NCI-H2029 treated with DMSO at 0.1 percent for 48 hours (cell line): Measurements from ENCODE around the gene HLA-DRA.

ENCODE experiments used
- DNase-seq: peaks from one replicate; lab custom pipeline; 2025; lab: John Stamatoyannopoulos, UW

The HLA-DRA gene

DNA sequence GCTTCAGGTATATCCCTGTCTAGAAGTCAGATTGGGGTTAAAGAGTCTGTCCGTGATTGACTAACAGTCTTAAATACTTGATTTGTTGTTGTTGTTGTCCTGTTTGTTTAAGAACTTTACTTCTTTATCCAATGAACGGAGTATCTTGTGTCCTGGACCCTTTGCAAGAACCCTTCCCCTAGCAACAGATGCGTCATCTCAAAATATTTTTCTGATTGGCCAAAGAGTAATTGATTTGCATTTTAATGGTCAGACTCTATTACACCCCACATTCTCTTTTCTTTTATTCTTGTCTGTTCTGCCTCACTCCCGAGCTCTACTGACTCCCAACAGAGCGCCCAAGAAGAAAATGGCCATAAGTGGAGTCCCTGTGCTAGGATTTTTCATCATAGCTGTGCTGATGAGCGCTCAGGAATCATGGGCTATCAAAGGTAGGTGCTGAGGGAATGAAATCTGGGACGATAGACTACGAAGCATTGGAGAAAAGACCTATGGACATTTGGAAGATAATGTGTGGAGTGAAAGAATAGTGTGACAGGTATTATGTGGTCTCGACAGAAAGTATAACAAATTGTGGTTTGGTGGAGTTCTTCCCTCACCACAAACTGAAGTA is at the start of gene HLA-DRA:
HLA-DRA (plus strand) TSS at position 286 of the 613 bp plus-strand sequence; CDS start at position 350, 64 bp downstream.
- no peak for DNase-seq

DNA sequence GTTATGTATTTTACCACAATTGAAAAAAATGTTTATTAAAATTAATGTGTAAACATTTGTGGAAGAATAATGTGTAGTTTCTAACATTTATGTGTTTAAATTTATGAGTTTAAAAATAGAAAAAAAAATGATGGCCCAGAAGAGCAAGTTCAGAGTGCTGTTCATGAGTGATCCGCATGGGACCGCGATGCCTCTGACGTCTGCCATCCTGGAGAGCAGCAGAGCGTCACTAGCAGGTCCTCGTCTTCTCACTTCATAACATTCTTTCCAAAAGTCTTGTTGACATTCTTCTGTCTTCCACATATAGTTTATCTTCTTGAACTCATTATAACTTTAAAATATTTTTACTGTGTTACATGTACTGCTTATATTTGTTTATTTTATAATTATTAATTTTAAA is 48.2 kb upstream of the HLA-DRA start:
- DNase-seq: no peak

DNA sequence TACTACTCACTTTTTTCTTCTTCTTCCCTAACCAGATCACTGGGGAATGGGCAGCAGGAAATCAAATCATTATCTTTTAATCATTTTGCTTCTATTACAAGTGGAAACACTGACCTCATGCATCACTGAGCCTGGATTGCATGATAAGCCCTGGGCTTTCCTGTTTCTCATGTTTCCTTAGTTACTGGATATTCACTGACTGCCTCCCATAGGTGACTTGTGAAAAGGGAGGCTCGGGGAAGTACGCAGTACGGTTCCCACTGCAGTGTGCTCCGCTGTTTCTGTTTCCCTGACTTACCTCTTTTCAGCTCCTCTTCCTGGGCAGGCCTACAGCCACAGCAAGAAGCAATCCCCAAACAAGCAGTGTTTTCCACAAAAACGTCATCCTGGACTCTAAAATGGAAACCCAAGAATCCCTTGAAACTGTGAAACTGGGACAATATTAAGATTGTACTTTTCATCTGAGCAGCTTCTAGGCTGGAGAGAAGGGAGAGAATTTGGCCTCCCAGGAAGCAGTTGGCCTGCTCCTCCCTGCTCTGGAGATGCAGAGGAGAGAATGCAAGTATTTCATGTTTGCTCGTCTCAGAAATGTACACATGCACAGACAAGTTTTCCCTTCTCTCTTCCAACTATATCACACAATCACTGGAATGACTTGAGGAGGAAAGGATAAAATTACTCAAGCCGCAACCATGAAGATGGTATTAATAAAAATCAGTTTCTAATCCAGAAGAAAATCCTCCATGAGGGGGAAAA is 45.8 kb upstream of the HLA-DRA start:
- DNase-seq: no peak

DNA sequence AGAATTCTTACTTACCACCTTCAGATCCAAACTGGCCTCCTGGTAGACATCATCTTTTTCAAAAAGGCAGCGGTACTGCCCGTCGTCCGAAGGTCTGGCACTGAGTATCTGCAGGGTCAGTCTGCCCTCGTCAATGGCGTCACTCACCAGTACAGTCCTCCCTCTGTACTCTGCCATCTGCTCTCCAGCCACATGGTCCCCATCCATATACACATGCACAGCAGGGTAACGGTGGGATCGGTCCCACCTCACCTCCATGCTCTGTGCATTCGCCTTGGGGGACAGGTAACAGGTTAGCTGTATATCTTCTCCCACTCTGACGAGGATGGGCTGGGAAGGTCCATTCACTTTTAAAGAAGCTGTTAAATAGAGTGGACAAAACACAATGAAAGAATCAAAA is 43.7 kb upstream of the HLA-DRA start:
- no peak for DNase-seq

DNA sequence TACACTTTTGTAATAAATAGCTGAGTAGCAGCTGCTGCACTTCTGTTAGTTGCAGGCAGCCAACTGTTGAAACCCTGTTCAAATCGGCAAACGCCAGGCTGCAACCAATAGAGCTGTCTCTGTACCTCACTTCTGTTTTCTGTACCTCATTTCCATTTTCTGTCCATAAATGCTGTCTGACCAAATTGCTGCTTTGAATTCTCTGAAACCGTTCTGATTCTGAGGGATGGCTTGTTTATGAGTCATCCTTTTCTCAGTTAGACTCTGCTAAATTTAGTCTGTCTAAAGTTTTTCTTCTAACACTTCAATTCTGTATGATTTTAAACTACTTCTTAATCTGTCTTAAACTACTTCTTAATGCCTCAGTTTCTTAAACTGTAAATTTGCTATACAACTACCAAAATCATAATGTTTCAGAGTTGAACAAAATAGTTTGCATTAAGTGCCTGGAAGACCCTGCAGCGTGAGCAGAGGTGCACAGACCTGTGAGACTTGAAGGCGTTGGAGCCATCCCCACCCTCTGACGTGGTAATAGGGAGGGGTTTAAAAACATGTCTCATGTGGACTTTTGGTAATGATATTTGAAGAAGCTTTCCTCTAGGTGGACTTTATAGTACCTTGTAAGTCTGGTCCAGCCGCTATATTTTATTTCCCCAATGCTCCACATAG is 42.3 kb upstream of the HLA-DRA start:
- no peak for DNase-seq

DNA sequence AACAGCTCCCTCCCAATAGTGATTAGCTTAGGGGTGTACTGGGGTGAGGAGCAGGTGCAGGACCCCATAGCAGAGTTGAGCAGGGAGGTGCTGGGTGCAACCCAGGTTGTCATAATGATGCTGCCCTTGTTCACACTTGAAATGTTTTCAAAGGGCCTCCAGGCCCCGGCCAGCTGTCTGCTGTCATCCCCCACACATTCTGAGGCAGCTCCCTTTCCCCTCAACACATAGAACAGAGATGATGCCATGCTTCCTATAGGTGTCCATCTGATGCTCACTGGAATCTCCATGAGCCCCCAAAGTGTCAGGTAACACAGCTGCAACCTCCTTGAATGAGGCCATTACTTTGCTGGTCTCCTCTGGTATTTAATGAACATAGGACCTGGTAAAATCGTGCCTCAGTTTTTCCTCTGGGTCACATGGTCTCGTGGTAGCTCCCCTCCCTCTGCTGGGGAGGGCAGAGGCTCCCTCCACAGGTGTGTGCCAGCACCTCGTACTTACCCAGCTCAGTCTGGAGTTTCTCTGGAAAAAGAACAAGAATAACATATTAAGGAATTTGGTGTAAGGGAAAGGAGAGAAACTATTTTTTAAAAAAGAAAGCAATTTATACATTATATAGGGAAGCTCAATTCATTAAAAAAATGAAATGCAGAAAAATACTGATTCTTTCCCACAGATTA is 38.3 kb upstream of the HLA-DRA start:
- DNase-seq: no peak

DNA sequence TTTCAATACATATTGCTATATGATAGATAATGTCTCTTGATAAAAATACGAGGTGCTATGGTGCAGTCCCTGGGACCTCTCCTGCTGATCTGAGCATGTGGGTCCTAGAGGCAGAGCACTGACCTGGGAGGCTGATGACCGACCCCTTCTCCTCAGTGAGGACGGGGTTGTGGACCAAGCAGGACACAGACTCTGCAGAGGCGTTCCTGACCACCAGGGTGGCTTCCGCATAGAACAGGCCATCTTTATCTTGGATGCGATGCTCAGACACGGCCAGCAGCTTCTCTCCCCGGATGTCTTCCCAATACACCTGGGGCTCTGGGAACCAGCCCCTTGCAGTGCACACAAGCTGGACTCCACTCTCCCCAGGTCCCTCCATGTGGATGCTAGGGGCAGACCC is 36.9 kb upstream of the HLA-DRA start:
- no peak for DNase-seq

DNA sequence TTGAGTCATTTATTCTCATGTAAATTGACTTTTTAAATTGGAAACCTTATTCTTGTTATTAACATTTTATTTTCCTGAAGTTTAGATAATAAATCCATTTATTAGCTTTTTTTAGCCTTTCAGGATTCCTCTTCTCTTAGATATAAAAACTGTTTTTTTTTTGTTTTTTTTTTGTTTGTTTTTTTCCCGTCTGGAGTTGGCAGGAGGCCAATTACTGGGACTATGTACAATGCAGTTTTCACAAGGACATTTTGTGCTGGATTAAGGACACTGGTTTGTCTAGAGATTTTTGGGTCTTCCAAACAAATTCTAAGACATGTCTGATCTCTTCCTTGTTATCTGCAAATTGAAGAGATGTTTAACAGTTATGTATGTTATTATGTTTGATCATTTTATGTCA is 34.0 kb upstream of the HLA-DRA start:
- no peak for DNase-seq

DNA sequence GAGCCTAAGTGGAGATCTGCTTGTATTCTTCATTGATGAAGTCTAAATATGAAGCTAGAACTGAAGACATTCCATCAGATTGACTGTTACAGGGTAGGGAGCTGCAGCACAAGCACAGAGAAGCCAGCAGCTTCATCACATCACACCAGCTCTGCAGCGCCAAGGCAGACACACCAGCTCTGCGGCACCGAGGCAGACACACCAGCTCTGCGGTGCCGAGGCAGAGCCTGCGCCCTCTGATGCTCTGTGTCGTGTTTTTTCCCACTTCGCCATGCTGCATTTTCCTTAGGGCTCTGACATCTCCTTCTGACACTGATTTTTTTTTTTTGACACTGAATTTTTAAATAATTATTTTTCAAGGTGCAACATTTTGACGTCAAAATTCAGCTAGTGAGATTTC is 33.5 kb upstream of the HLA-DRA start:
- DNase-seq: no peak

DNA sequence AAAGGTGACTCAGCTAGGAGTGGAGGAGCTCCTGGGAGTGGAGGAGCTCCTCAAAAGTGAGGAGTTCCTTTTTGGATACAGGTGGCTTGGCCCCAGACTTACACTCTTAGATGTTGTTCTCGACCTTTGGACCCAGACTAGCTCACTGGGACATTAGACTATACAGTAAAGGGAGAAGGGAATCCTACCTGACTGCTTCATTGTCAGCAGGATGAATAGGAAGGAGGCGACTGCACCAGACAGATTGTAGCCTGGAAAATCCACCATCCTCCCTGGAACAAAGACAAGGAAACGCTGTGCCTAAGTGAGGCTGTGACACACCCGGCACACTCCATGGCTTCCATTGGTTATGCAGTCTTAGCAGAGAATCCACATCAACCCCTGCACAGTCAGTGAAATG is 32.8 kb upstream of the HLA-DRA start, which contains the start of gene BTNL2:
BTNL2 (minus strand) TSS at position 325 of the 400 bp plus-strand sequence; CDS start at position 267, 58 bp downstream.
- DNase-seq: no peak

DNA sequence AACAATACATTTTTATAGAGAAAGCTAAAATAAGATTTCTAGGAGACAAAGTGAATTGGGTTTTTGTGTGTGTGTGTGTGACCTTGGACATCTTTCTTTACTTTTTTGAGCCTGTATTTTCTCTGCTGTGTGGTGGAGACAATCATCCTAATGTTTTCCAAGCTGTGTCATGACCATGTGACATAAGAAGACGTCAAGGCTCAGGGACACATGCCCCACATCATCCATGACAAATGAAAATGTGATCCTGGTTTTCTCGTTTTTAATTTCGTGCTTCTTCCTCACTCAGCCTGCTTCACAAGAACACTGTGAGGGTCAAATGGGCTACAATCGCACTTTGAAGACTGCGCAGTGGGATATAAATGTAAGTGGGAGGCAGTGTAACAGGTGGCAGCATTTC is 28.8 kb upstream of the HLA-DRA start:
- DNase-seq: no peak

DNA sequence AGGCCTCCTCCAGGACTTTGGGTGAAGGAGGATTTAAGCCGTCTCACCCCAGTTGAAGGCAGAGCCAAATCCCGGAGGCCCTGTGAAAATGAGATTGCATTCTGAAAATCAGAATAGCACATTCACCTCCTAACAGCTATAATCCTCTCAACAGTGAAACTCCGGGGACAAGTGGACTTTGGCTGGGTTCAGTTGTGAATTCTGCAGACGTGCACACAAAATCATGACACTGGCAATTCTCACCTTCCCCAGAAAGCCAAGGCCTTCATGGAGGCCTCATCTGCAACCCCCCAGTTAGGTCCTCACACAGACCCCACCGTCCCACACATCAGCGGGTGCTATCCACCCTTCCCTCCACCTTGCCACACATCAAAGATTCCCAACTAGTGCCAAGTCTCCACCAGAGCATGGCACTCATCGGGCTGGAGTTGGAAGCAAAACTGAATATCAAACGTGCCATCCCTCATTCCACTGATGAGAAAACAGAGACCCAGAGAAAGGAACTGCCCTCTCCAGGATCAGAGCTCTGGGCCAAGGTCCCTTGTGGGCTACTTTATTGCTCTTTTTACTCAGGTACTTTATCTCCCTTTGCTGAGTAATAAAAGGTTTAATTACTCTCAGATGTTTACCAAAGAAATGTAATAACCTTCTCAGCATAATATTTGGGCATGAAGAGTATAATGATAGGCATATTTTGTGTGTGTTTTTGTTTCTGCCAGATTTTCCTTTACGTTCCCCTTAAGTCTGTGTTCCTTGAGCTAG is 27.9 kb upstream of the HLA-DRA start:
- no peak for DNase-seq

DNA sequence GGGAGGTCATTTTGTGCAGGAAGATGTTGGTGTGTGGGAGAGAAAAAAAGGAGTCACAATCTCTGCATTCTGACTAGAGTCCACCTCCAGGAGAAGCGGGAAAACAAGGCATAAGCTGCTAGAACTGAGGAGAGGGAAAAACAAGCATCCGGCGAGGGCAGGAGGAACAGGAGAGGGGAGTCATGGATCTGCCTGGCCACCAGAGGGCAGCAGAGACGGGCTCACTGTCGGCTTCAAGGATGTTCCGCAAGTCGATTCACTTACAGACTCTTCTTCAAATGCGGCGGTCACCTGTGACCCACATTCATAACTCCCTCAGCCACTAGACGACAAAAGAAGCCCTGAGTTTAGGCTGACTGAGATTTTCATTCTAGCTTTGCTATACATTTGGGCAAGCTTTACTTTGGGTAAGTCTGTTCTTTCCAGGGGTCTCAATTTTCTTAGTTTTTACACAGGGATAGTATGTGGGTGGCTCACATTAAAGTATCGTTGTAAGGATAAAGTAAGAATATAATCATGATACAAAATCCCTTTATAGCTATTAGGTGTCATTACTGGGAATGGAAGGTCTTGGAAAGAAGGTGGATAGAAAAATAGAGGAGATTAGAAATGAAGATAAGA is 26.1 kb upstream of the HLA-DRA start:
- peak; percentile 51 for DNase-seq

DNA sequence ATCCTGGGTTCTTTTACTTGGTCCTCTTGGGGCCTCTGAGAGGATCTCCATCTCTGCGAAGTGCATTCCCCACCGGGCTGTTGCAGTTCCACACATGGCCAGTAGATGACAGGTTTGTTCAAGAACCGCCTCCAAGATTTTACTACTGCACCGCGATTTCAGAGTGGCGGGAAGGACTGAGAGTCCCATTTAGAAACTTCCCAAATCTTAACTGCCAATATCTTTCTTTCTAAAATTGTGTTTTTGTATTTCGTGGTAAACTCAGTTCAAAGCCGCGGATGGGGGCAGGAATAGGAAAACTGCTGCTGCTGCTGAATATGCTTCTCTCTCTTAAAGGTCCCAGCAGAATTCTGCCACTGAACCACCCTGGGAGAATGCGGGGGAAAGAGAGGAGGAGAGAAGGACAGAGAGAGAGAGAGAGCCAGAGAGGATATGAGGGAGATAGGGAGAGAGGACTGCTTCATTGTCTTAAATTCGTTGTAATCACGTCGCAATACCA is 24.1 kb upstream of the HLA-DRA start:
- peak; percentile 35 for DNase-seq

DNA sequence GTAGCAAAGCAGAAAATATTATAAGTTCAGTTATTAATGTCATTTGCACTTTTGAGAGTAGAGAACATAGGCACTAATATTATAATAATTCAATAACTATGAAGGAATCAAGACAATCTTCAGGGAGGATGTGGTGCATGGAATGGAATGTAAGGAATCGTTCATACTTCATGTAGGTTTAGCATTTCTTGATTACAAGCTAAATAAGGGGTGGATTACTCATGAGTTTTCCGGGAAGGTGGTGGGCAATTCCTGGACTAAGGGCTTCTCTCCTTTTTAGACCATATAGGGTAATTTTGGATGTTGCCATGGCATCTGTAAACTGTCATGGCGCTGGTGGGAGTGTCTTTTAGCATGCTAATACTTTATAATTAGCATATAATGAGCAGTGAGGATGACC is 23.7 kb upstream of the HLA-DRA start:
- no peak for DNase-seq

DNA sequence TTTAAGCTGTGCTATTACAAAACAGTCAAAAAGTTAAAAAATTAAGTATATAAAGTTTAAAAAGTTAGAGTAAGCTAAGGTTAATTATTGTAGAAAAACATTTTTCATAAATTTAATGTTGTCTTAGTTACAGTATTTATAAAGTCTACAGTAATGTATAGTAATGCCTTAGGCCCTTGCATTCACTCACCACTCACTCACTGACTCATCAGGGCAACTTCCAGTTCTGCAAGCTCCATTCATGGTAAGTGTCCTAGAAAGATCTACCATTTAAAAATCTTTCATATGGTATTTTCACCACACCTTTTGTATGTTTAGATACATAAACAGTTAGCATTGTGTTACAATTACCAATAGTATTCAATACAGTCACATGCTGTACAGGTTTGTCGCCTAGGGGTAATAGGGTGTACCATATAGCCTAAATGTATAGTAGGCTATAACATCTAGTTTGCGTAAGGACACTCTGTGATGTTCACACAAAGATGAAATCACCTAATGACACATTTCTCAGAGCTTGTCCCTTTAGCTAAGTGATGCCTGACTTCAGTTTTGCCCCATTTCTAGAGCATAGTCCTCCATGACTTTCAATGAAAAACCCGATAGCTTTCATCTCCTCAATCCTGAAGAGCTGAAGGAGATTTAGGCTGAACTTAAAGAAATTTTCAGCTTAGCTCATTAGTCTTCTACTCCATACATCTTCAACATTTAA is 14.9 kb upstream of the HLA-DRA start:
- DNase-seq: no peak

DNA sequence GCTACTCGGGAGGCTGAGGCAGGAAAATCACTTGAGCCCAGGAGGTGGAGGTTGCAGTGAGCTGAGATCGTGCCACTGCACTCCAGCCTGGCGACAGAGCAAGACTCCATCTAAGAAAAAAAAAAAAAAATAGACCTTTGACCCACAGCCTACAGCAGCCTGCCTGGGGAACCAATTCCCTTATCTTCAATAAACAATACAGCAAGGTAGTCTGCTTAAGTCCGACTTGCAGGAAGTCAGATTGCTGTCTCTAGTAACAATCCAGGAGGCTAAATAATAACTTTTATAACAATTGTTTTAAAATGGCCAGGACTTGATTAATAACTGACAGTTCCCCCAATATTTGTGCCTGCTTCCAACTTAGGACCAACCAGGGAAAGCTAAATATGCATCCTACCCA is 13.3 kb upstream of the HLA-DRA start:
- no peak for DNase-seq

DNA sequence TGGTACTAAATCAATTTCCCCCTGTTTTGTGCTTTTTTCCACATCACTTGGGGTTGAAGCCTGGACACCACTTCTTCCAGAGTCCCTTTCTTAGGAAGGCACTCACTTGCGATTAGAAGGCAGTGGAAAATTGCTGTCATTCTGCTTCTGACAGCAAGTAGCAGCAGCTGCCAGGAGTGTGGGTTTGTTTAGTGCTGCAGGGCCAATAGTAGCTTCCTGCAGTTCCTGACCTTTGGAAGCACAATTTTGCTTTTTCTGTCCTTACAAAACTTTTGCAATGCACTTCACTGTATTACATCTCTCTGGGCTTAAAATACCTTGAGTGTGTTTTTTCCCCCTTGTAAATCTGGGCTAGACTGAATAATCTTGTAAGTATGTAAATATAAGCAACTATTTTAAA is 12.5 kb upstream of the HLA-DRA start:
- DNase-seq: no peak

DNA sequence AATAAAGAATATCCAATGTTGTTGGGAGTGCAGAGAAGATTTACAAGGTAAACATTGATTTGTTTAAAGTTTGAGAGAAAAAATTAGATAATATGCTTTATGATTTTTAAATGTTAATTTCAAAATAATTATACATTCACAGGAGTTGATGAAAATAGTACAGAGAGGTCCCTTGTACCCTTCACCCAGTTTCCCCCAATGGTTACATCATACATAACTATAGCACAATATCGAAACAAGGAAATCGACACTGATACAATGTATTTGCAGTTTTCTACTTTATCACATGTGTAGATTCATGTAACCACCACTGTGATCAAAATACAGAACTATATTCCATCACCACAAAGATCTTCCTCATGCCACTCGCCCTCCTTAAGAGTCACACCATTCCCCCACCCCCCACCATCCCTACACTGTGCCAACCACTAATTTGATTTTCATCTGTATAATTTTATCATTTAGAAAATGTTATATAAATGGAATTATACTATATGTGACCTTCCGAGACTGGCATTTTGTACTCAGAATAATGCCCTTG is 11.7 kb upstream of the HLA-DRA start:
- no peak for DNase-seq

DNA sequence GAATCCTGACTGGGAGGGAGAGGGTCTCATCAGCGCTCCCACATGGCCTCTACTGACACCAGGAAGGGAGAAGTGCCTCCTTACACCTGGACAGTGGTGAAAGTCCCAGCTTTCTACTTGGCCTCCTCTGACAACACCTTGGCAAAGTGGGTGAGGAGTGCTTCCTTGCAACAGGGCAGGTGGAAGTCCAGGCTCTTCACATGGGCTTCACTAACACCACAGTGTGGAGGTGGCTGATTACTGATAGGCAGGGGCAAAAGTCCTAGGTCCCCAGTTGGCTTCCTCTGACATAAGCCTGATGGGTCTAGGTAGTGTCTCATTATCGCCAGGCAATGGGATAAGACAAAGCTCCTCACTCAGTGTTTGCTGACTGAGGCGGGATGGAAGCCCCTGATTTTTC is 9.5 kb upstream of the HLA-DRA start:
- DNase-seq: no peak
